Parathyroid adenoma (tissue), 2 donors: ENCODE data around the gene PREX1.

Experiments
- H2AFZ ChIP-seq: fragments of 300-600 bp; sonication (generic); one replicate; pipeline ENCODE4 v1.7.0; 2017; ENCODE audit warnings: antibody characterized with exemption, mild to moderate bottlenecking
- H3K27ac ChIP-seq: fragments of 300-600 bp; sonication (generic); one replicate; pipeline ENCODE4 v1.7.0; 2017
- H3K27me3 ChIP-seq: fragments of 300-600 bp; sonication (generic); one replicate; pipeline ENCODE4 v1.7.0; 2017; ENCODE audit warnings: low read length; ENCODE audit not compliant: control insufficient read depth, insufficient read depth
- H3K36me3 ChIP-seq: fragments of 300-600 bp; sonication (generic); one replicate; pipeline ENCODE4 v1.7.0; 2017; ENCODE audit warnings: low read length; ENCODE audit not compliant: control insufficient read depth, insufficient read depth
- H3K4me1 ChIP-seq: fragments of 300-600 bp; sonication (generic); one replicate; pipeline ENCODE4 v1.7.0; 2017; ENCODE audit warnings: control low read depth
- H3K4me2 ChIP-seq: fragments of 300-600 bp; sonication (generic); one replicate; pipeline ENCODE4 v1.7.0; 2017; ENCODE audit warnings: low read length
- H3K4me3 ChIP-seq: fragments of 300-600 bp; sonication (generic); one replicate; pipeline ENCODE4 v1.7.0; 2017; ENCODE audit warnings: low read depth, low read length
- H3K79me2 ChIP-seq: fragments of 300-600 bp; sonication (generic); one replicate; pipeline ENCODE4 v1.7.0; 2017; ENCODE audit warnings: control low read depth
- H3K9ac ChIP-seq: fragments of 300-600 bp; sonication (generic); one replicate; pipeline ENCODE4 v1.7.0; 2017; ENCODE audit warnings: mild to moderate bottlenecking
- H3K9me3 ChIP-seq: fragments of 300-600 bp; sonication (generic); one replicate; pipeline ENCODE4 v1.7.0; 2017; ENCODE audit warnings: low read length; ENCODE audit not compliant: control insufficient read depth
- CTCF ChIP-seq: fragments of 300-600 bp; sonication (generic); IDR thresholded peaks from one replicate; pipeline ENCODE4 v1.7.0; 2017; ENCODE audit warnings: antibody characterized with exemption, mild to moderate bottlenecking
- donor health status: primary hyperparathyroidism.

The PREX1 gene

GRCh38 chr20:48850977-48851299, 23.1 kb upstream of the PREX1 start:
- Histone ChIP-seq H2AFZ (no peak overlapping the region), H3K9ac (no peak overlapping the region), H3K79me2 (no peaks in the 10 kb centered on the region), H3K4me1 (no peaks in the 10 kb centered on the region), H3K27ac (no peak overlapping the region), H3K9me3 (no peaks in the 10 kb centered on the region), H3K4me2 (no peak overlapping the region), H3K4me3 (no peak overlapping the region), H3K27me3 (no peaks in the 10 kb centered on the region), H3K36me3 (no peaks in the 10 kb centered on the region)
- TF ChIP-seq CTCF = no peak

GRCh38 chr20:48850257-48850976, 22.6 kb upstream of the PREX1 start:
- no peak overlapping the region for H3K4me2 ChIP-seq
- no peaks in the 10 kb centered on the region for H3K4me1 ChIP-seq
- H3K9ac ChIP-seq = no peak overlapping the region
- no peak overlapping the region for H2AFZ ChIP-seq
- no peak overlapping the region for H3K4me3 ChIP-seq
- no peak for TF ChIP-seq CTCF
- no peaks in the 10 kb centered on the region for H3K79me2 ChIP-seq
- H3K27ac ChIP-seq = no peak overlapping the region
- H3K9me3 ChIP-seq = no peaks in the 10 kb centered on the region
- no peaks in the 10 kb centered on the region for H3K36me3 ChIP-seq
- no peaks in the 10 kb centered on the region for H3K27me3 ChIP-seq

GRCh38 chr20:48849779-48850178, 22.0 kb upstream of the PREX1 start:
- no peaks in the 10 kb centered on the region for H3K4me1 ChIP-seq
- no peaks in the 10 kb centered on the region for H3K9me3 ChIP-seq
- TF ChIP-seq CTCF = no peak
- no peak overlapping the region for H3K4me3 ChIP-seq
- H3K36me3 ChIP-seq = no peaks in the 10 kb centered on the region
- H3K9ac ChIP-seq = no peak overlapping the region
- H3K79me2 ChIP-seq = no peaks in the 10 kb centered on the region
- no peaks in the 10 kb centered on the region for H3K27me3 ChIP-seq
- no peak overlapping the region for H3K27ac ChIP-seq
- no peak overlapping the region for H3K4me2 ChIP-seq
- no peak overlapping the region for H2AFZ ChIP-seq

- no peaks in the 10 kb centered on the region for H3K4me1 ChIP-seq
- no peaks in the 10 kb centered on the region for H3K36me3 ChIP-seq
- no peaks in the 10 kb centered on the region for H3K27me3 ChIP-seq
- no peak overlapping the region for H3K27ac ChIP-seq
- no peaks in the 10 kb centered on the region for H3K79me2 ChIP-seq
- no peak for TF ChIP-seq CTCF
- H3K4me3 ChIP-seq = no peak overlapping the region
- H3K9me3 ChIP-seq = no peaks in the 10 kb centered on the region
- no peak overlapping the region for H2AFZ ChIP-seq
- H3K9ac ChIP-seq = no peak overlapping the region
- H3K4me2 ChIP-seq = no peak overlapping the region
Measured at GRCh38 chr20:48849299-48849698, 21.5 kb upstream of the PREX1 start.

GRCh38 chr20:48847498-48848205, 19.9 kb upstream of the PREX1 start:
- no peaks in the 10 kb centered on the region for H3K79me2 ChIP-seq
- H3K4me1 ChIP-seq = no peaks in the 10 kb centered on the region
- H2AFZ ChIP-seq = no peak overlapping the region
- H3K9me3 ChIP-seq = no peaks in the 10 kb centered on the region
- H3K4me2 ChIP-seq = no peak overlapping the region
- no peak overlapping the region for H3K4me3 ChIP-seq
- no peaks in the 10 kb centered on the region for H3K36me3 ChIP-seq
- no peak overlapping the region for H3K9ac ChIP-seq
- no peak for TF ChIP-seq CTCF
- H3K27ac ChIP-seq = no peak overlapping the region
- no peaks in the 10 kb centered on the region for H3K27me3 ChIP-seq
